GM19025 (cell line): ENCODE measurements around the gene PHF19.

Source experiments
- ATAC-seq: cut with Tn5 transposase; IDR thresholded peaks from one replicate; pipeline ENCODE4 v1.9.1; 2021; ENCODE audit warnings: mild to moderate bottlenecking, low read depth, moderate library complexity; ENCODE audit not compliant: unreplicated experiment

PHF19 gene

DNA sequence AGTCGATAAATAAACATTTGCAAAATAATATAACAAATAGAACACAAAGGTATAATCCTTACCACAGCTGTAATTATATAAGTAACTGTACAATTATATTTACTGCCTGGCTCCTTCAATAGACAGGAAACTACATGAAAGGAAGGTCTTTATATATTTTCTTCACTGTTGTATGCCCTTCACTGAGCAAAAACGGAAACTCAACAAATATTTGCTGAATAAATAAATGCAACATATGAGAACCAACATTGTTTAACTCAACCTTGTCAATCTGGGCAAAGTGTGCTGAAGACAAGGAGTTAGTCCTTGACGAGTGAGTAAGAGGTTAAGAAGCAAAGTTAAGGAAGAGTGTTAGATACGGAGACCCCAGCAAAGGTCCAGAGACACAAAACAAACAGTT lies 56.9 kb downstream of the PHF19 start:
- ATAC-seq, result no peak

DNA sequence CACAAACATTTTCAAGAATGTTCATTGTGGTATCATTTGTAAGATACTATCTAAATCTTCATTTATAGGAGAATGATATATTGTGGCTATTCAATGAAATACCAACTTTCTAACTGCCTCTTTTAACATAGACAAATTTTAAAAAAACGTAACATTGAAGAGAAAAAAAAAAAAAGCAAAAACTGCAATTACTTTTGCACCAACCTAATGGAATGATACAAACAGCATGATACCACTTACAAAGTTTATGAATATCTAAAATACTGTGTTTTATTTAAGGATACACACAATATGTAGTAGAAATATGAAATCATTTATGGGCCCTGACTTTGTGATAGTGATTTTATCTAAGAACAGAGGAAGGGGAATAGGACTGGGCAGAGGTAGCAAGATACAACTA lies 58.4 kb downstream of the PHF19 start:
- no peak for ATAC-seq

DNA sequence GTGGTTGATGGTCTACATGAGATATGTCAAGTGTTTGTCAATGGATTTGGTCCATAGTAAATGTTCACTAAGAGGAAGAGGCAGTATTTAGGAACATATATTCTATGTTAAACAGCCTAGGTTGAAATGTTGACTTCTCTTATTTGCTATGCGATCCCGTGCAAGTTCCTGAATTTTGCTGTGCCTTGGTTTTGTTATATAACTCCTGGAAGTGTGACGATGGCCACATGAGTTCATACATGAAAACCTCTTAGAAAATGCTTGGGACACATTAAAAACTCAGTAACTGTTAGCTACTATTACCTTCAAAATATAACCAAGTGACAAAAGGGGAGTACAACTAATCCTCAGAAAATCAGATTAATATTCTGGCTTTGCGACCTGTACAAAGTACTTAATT lies 61.9 kb downstream of the PHF19 start:
- ATAC-seq, result no peak

DNA sequence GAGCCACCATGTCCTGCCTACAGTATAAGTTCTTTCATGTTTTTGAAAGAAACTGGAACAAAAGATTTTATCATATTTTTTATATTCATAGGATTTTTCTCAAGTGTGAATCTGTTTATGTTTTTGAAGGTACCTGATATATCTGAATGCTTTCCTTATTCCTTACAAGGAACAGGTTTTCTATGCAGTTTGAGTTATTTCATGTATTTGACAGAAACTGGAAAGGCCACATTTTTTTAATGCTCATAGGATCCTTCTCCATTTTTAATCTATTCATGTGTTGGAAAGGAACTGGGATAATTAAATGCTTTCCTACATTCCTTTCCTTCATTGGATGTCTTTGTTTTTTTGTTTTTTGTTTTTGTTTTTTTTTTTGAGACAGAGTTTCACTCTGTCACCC lies 68.1 kb downstream of the PHF19 start:
- no peak for ATAC-seq

DNA sequence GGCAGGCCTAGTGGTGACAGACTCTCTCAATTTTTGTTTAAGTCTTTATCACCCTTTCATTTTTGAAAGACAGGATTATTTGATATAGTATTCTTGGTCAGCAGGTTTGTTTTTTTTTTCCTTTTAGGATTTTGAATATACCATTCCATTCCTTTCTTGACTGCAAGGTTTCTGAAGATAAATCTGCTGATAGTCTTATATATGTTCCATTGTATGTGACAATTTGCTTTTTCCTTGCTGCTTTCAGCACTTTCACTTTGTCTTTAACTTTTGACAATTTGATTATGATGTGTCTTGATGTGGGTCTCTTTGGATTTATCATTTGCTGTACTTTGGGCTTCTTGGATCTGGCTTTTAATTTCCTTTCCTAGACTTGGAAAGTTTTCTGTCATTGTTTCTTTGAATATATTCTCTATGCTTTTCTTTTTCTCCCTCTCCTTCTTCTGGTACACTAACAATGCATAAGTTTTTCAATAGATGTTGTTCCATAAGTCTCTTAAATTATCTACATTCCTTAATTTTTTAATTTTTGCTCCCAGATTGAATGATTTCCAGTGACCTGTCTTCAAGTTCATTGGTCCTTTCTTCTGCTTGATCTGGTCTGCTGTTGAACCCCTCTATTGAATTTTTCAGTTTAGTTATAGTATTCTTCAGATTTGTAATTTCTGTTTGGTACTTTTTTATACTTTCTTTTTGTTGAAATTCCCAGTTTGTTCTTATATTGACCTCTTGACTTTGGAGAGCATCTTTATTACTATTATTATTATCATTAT lies 69.2 kb downstream of the PHF19 start:
- no peak for ATAC-seq
